ENCODE results near the gene SPATA17. TPM values are rescaled to one million over a fixed set of nuclear protein-coding genes. Genes with fewer than 3 reads are reported as not detected.

SPATA17 gene
- total RNA-seq, 1 experiment from 2014 or later, result 3.4 TPM

GRCh38 chr1:217770918-217771317 is 139.8 kb downstream of the SPATA17 start:
- H3K36me3 ChIP-seq, result no peaks in the 10 kb centered on the region

GRCh38 chr1:217776693-217777092 is 145.5 kb downstream of the SPATA17 start:
- H3K4me3 ChIP-seq, result no peak overlapping the region

More at GRCh38 chr1:217770918-217771317, 139.8 kb downstream of the SPATA17 start:
- no peak for DNase-seq
- no peaks in the 10 kb centered on the region for H3K9me3 ChIP-seq
- H3K4me3 ChIP-seq, result no peak overlapping the region
- H3K27me3 ChIP-seq, result no peaks in the 10 kb centered on the region

GRCh38 chr1:217781056-217781455 is 149.9 kb downstream of the SPATA17 start:
- H3K9me3 ChIP-seq, result no peaks in the 10 kb centered on the region

More at GRCh38 chr1:217776693-217777092, 145.5 kb downstream of the SPATA17 start:
- no peaks in the 10 kb centered on the region for H3K27me3 ChIP-seq
- DNase-seq, result no peak
- H3K36me3 ChIP-seq, result no peaks in the 10 kb centered on the region
- no peaks in the 10 kb centered on the region for H3K9me3 ChIP-seq

GRCh38 chr1:217791091-217791490 is 159.9 kb downstream of the SPATA17 start:
- Histone ChIP-seq H3K36me3 (no peaks in the 10 kb centered on the region), H3K9me3 (no peaks in the 10 kb centered on the region), H3K27me3 (no peaks in the 10 kb centered on the region), H3K4me3 (no peak overlapping the region)
- no peak for DNase-seq

More at GRCh38 chr1:217781056-217781455, 149.9 kb downstream of the SPATA17 start:
- DNase-seq, result no peak
- Histone ChIP-seq H3K36me3 (no peaks in the 10 kb centered on the region), H3K4me3 (no peak overlapping the region), H3K27me3 (no peaks in the 10 kb centered on the region)

GRCh38 chr1:217805792-217806191 is 174.6 kb downstream of the SPATA17 start:
- no peaks in the 10 kb centered on the region for H3K27me3 ChIP-seq
- no peak for DNase-seq
- no peaks in the 10 kb centered on the region; the same call in 1 of the 2 replicates for H3K9me3 ChIP-seq
- no peaks in the 10 kb centered on the region for H3K36me3 ChIP-seq
- no peak overlapping the region for H3K4me3 ChIP-seq

GRCh38 chr1:217812175-217812574 is 181.0 kb downstream of the SPATA17 start:
- no peaks in the 10 kb centered on the region for H3K9me3 ChIP-seq
- H3K27me3 ChIP-seq, result no peaks in the 10 kb centered on the region
- H3K36me3 ChIP-seq, result no peaks in the 10 kb centered on the region
- DNase-seq, result no peak
- H3K4me3 ChIP-seq, result no peak overlapping the region

- Histone ChIP-seq H3K4me3 (no peak overlapping the region), H3K27me3 (no peaks in the 10 kb centered on the region), H3K9me3 (no peaks in the 10 kb centered on the region), H3K36me3 (no peaks in the 10 kb centered on the region)
- DNase-seq, result no peak
Measured at GRCh38 chr1:217813031-217813430, 181.9 kb downstream of the SPATA17 start.

GRCh38 chr1:217837691-217838090 is 206.5 kb downstream of the SPATA17 start:
- DNase-seq, result no peak
- H3K9me3 ChIP-seq, result no peaks in the 10 kb centered on the region
- H3K27me3 ChIP-seq, result no peaks in the 10 kb centered on the region
- H3K36me3 ChIP-seq, result no peaks in the 10 kb centered on the region
- H3K4me3 ChIP-seq, result no peak overlapping the region

GRCh38 chr1:217839161-217839560 is 208.0 kb downstream of the SPATA17 start:
- DNase-seq, result no peak
- H3K9me3 ChIP-seq, result no peaks in the 10 kb centered on the region
- H3K36me3 ChIP-seq, result no peaks in the 10 kb centered on the region
- H3K27me3 ChIP-seq, result no peaks in the 10 kb centered on the region
- H3K4me3 ChIP-seq, result no peak overlapping the region

GRCh38 chr1:217846733-217847132 is 215.6 kb downstream of the SPATA17 start:
- Histone ChIP-seq H3K9me3 (no peaks in the 10 kb centered on the region), H3K4me3 (no peak overlapping the region), H3K36me3 (no peaks in the 10 kb centered on the region), H3K27me3 (peaks cover 6% of the 10 kb centered on the region; the same call in 1 of the 2 replicates)
- DNase-seq, result no peak

- Histone ChIP-seq H3K27me3 (peaks cover 6% of the 10 kb centered on the region; the same call in 1 of the 2 replicates), H3K9me3 (no peaks in the 10 kb centered on the region), H3K4me3 (no peak overlapping the region), H3K36me3 (no peaks in the 10 kb centered on the region)
- no peak for DNase-seq
Measured at GRCh38 chr1:217847643-217848042, 216.5 kb downstream of the SPATA17 start.

- no peaks in the 10 kb centered on the region; the same call in 1 of the 2 replicates for H3K9me3 ChIP-seq
Measured at GRCh38 chr1:217856342-217857034, 225.3 kb downstream of the SPATA17 start.

GRCh38 chr1:217857061-217857460 is 225.9 kb downstream of the SPATA17 start:
- Histone ChIP-seq H3K9me3 (no peaks in the 10 kb centered on the region; the same call in 1 of the 2 replicates), H3K4me3 (no peak overlapping the region), H3K27me3 (0 out of 2 replicates have a peak, but pooled peaks cover 2% of the 10 kb centered on the region), H3K36me3 (no peaks in the 10 kb centered on the region)
- DNase-seq, result peak; percentile 72

More at GRCh38 chr1:217856342-217857034, 225.3 kb downstream of the SPATA17 start:
- H3K27me3 ChIP-seq, result 0 out of 2 replicates have a peak, but pooled peaks cover 2% of the 10 kb centered on the region
- H3K4me3 ChIP-seq, result no peak overlapping the region
- no peaks in the 10 kb centered on the region for H3K36me3 ChIP-seq
- no peak for DNase-seq

GRCh38 chr1:217861658-217862057 is 230.5 kb downstream of the SPATA17 start:
- Histone ChIP-seq H3K9me3 (no peaks in the 10 kb centered on the region; the same call in 1 of the 2 replicates), H3K27me3 (no peaks in the 10 kb centered on the region), H3K36me3 (no peaks in the 10 kb centered on the region), H3K4me3 (no peak overlapping the region)
- DNase-seq, result no peak

- DNase-seq, result no peak
- Histone ChIP-seq H3K36me3 (no peaks in the 10 kb centered on the region), H3K9me3 (no peaks in the 10 kb centered on the region), H3K4me3 (no peak overlapping the region), H3K27me3 (no peaks in the 10 kb centered on the region)
Measured at GRCh38 chr1:217867446-217867995, 236.4 kb downstream of the SPATA17 start.

GRCh38 chr1:217871955-217872354 is 240.8 kb downstream of the SPATA17 start:
- DNase-seq, result no peak
- Histone ChIP-seq H3K27me3 (no peaks in the 10 kb centered on the region), H3K9me3 (no peaks in the 10 kb centered on the region), H3K4me3 (no peak overlapping the region), H3K36me3 (no peaks in the 10 kb centered on the region)

GRCh38 chr1:217875229-217875628 is 244.1 kb downstream of the SPATA17 start:
- H3K36me3 ChIP-seq, result no peaks in the 10 kb centered on the region
- no peaks in the 10 kb centered on the region for H3K27me3 ChIP-seq
- H3K4me3 ChIP-seq, result no peak overlapping the region
- no peak for DNase-seq
- no peaks in the 10 kb centered on the region for H3K9me3 ChIP-seq

- H3K4me3 ChIP-seq, result no peak overlapping the region
- no peak for DNase-seq
- no peaks in the 10 kb centered on the region for H3K36me3 ChIP-seq
- no peaks in the 10 kb centered on the region for H3K27me3 ChIP-seq
- H3K9me3 ChIP-seq, result no peaks in the 10 kb centered on the region
Measured at GRCh38 chr1:217876401-217876800, 245.3 kb downstream of the SPATA17 start.

Data from MG63 (cell line).